ENCODE results near the gene LTBP1.

LTBP1 gene

GRCh38 chr2:32940316-32940997 lies 6.3 kb upstream of the LTBP1 start:
- TF ChIP-seq CTCF (IDR thresholded peaks at IDR 0.05; ENCODE audit: borderline replicate concordance, insufficient read depth, low read depth, low read length) = no peak
- H3K4me3 ChIP-seq (ENCODE audit: low read depth, low read length) = no peak overlapping the region

DNA sequence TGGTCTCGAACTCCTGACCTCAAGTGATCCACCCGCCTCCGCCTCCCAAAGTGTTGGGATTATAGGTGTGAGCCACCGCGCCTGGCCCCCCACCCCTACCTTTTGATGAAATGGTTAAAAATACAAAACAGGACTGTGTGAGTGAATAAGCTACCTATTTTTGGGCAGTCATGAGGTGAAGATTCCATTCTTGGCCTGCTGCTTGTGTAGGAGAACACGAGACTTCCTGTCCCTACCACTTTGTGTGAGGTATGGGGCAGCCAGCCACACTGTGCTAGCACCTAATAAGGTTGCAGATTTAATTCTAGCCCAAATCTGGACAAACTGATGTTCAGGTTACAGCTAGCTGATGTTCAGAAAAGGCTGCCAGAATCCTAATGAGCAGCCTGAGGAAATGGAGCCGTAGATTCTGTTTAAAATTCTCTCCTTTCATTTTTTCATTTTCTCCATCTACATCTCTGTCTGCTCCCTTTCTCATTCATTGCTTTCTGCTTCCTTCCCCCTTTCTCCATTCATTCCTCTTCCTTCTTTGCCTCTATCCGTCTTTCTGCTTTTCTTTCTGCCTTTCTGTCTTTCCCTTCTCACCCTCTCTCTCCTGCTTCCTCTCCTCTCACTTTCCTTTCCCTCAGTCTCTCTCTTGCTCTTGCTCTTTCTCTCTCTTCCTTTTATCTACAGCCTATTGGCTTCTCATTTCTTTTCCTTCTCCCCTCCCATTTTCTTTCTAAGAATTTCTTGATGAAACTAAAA lies 4.6 kb upstream of the LTBP1 start:
- H3K4me3 ChIP-seq (ENCODE audit: low read depth, low read length) = no peak overlapping the region
- TF ChIP-seq CTCF (IDR thresholded peaks at IDR 0.05; ENCODE audit: borderline replicate concordance, insufficient read depth, low read depth, low read length) = no peak

GRCh38 chr2:32942793-32943485 lies 3.8 kb upstream of the LTBP1 start:
- no peak overlapping the region for H3K4me3 ChIP-seq (ENCODE audit: low read depth, low read length)
- TF ChIP-seq CTCF (IDR thresholded peaks at IDR 0.05; ENCODE audit: borderline replicate concordance, insufficient read depth, low read depth, low read length) = no peak

DNA sequence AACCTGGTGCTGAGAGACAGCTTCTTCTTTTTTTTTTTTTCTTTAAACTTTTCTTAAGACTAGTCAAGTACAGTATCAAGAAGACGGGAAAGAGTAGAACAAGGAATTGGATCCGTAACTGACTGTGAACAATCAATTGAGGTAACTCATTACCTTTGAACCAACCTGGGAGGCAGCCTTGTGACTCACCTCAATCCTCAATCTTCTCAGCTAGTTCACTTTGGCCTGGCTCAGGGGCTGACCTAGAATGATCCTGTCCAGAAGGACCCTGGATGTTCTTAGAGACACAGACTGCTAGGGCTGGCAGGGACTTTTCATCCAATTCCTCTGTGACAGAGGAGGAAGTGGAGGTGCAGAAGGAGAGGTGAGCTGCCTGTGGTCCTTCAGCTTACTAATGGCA lies 1.5 kb upstream of the LTBP1 start:
- no peak for TF ChIP-seq CTCF (IDR thresholded peaks at IDR 0.05; ENCODE audit: borderline replicate concordance, insufficient read depth, low read depth, low read length)

GRCh38 chr2:32947076-32947483 lies 327 bp downstream of the LTBP1 start:
- H3K4me3 ChIP-seq (ENCODE audit: low read depth, low read length) = peak overlapping the region; percentile 47

More for the DNA sequence above, 1.5 kb upstream of the LTBP1 start:
- no peak overlapping the region for H3K4me3 ChIP-seq (ENCODE audit: low read depth, low read length)

DNA sequence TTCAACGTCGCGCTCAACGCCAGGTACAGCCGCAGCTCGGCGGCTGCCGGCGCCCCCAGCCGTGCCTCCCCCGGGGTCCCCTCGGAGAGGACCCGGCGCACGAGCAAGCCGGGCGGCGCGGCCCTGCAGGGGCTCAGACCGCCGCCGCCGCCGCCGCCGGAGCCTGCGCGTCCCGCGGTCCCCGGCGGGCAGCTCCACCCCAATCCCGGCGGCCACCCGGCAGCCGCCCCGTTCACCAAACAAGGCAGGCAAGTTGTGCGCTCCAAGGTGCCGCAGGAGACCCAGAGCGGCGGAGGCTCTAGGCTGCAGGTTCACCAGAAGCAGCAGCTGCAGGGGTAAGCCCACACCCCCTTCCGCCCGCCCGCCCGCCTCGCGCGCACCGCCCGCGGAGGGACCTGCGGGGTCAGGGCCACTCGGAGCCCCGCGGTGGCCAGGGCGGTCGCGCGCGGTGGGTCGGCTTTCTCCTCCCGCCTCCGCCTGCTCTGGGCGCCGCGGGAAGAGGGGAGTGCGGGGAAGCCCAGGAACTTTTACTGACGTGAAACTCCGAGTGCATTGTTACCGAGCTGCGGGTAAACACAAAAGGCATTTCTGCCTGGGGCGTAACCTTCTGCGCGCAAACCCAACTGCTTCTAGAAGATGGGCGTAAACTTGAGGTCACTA lies 861 bp downstream of the LTBP1 start:
- TF ChIP-seq CTCF (IDR thresholded peaks at IDR 0.05; ENCODE audit: borderline replicate concordance, insufficient read depth, low read depth, low read length) = no peak
- H3K4me3 ChIP-seq (ENCODE audit: low read depth, low read length) = peak overlapping the region; percentile 47

More at GRCh38 chr2:32947076-32947483, 327 bp downstream of the LTBP1 start:
- no peak for TF ChIP-seq CTCF (IDR thresholded peaks at IDR 0.05; ENCODE audit: borderline replicate concordance, insufficient read depth, low read depth, low read length)

Data from GM12875 (cell line).